Brain microvascular endothelial cell (primary cell): Measurements from ENCODE around the gene SBF2.
A peak's percentile ranks its signal among the peaks of the same experiment; 100 is the strongest.

Source experiments
- DNase-seq: peaks from one replicate; pipeline ENCODE4 v3.0.0-alpha.2; 2020
- H3K27ac ChIP-seq: fragments of 250-450 bp; sonication (Bioruptor Pico); 2 replicates; pipeline ENCODE4 v1.5.1; 2020; ENCODE audit warnings: mild to moderate bottlenecking, moderate library complexity
- H3K27me3 ChIP-seq: fragments of 250-450 bp; sonication (Bioruptor Pico); replicated peaks from 2 replicates; pipeline ENCODE4 v1.5.1; 2020; ENCODE audit warnings: mild to moderate bottlenecking
- H3K36me3 ChIP-seq: fragments of 250-450 bp; sonication (Bioruptor Pico); replicated peaks from 2 replicates; pipeline ENCODE4 v1.5.1; 2020; ENCODE audit warnings: mild to moderate bottlenecking
- H3K4me3 ChIP-seq: 2 replicates; pipeline ENCODE4 v1.5.1; 2011; ENCODE audit warnings: low read depth, mild to moderate bottlenecking, control low read depth, low read length, moderate library complexity
- in situ Hi-C: cut with HindIII; loops from 2 replicates; pipeline ENCODE4 v1.10.0; 2017; ENCODE audit warnings: low sequenced_read_pairs, low pct_ligation_motif_present
- TF ChIP-seq, protein P1 (sequence below): IDR thresholded peaks from 2 replicates; pipeline ENCODE4 v1.5.1; 2011; ENCODE audit warnings: low read depth, mild to moderate bottlenecking, moderate library complexity, low read length, control low read depth, inconsistent platforms; ENCODE audit errors: missing control alignments

The SBF2 gene

DNA sequence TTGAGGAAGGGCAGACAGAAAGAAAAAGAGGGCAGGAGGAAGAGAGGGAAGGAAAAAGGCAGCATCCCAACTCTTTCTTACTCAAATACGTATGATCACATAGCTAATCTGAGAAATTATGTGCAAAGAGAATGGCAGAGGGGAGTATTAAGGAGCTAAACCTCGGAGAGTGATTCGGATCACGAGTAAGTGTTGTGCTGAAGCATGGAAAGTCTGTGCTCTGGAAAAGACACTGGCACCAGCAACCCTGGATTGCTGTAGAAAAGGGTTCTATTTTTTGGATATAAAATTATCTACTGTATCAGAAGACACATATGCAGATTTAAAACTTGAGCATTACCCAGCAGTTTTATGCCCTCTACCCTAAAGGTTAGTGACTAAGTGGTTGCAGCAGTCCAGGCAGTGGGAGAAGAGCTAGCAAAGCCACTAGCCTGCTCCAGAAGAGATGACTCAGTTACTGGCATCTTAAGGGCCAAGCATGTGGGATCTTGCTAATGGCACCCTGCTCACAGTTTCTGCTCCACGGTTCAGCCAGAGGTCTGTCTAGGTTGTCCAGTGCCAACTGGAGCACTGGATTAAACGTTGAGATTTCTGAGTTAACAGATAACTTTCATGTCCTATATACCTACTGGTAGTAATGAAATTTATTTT is 478.4 kb downstream of the SBF2 start:
- H3K36me3 ChIP-seq, result peaks cover 2% of the 10 kb centered on the region
- in situ Hi-C loops, result no loop called here
- peak overlapping the region; percentile 29 for H3K27ac ChIP-seq

DNA sequence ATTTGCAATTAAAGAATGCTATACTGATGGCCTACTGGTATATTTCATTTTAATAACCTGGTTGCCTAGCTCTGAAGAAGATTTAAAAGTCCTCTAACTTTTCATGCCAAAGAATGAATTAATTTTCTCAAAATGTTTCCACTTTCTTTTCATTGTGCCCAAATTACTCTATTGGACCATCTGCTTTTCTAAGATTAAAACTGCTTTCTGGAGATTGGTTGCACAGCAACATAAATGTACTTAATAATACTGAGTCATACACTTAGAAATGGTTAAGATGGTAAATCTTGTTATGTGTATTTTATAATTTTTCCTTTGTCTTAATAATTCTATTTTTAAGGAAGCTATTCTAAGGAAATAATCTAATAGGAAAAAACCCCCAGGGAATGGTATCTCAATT is 479.9 kb downstream of the SBF2 start:
- no peak overlapping the region for H3K27ac ChIP-seq
- no peak overlapping the region for H3K4me3 ChIP-seq
- TF ChIP-seq, protein P1, sequence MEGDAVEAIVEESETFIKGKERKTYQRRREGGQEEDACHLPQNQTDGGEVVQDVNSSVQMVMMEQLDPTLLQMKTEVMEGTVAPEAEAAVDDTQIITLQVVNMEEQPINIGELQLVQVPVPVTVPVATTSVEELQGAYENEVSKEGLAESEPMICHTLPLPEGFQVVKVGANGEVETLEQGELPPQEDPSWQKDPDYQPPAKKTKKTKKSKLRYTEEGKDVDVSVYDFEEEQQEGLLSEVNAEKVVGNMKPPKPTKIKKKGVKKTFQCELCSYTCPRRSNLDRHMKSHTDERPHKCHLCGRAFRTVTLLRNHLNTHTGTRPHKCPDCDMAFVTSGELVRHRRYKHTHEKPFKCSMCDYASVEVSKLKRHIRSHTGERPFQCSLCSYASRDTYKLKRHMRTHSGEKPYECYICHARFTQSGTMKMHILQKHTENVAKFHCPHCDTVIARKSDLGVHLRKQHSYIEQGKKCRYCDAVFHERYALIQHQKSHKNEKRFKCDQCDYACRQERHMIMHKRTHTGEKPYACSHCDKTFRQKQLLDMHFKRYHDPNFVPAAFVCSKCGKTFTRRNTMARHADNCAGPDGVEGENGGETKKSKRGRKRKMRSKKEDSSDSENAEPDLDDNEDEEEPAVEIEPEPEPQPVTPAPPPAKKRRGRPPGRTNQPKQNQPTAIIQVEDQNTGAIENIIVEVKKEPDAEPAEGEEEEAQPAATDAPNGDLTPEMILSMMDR, result no peak
- H3K36me3 ChIP-seq, result peaks cover 2% of the 10 kb centered on the region
- H3K27me3 ChIP-seq, result no peaks in the 10 kb centered on the region
- no peak for DNase-seq
- in situ Hi-C loops, result no loop called here

More for the DNA sequence above, 478.4 kb downstream of the SBF2 start:
- Histone ChIP-seq H3K4me3 (no peak overlapping the region), H3K27me3 (no peaks in the 10 kb centered on the region)
- TF ChIP-seq, protein P1, result no peak
- DNase-seq, result peak; percentile 79

DNA sequence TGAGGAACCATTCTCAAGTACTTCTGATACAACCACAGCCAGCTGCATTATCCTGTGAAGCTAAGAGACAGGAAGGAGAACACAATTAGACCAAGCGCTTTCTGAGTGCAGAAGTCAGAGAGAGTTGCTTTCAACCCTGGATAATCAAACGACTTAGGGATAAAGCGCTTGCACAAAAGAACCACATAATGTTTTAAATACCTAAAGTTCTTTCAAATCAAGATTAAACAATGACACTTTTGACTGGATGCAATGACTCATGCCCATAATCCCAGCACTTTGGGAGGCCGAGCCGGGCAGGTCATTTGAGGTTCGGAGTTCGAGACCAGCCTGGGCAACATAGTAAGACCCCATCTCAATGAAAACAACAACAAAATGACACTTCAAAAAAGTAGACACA is 485.1 kb downstream of the SBF2 start:
- no peaks in the 10 kb centered on the region for H3K27me3 ChIP-seq
- peaks cover 9% of the 10 kb centered on the region for H3K36me3 ChIP-seq
- H3K27ac ChIP-seq, result peak overlapping the region; percentile 59
- TF ChIP-seq, protein P1, result no peak
- in situ Hi-C loops, result no loop called here
- DNase-seq, result peak; percentile 65
- H3K4me3 ChIP-seq, result no peak overlapping the region

DNA sequence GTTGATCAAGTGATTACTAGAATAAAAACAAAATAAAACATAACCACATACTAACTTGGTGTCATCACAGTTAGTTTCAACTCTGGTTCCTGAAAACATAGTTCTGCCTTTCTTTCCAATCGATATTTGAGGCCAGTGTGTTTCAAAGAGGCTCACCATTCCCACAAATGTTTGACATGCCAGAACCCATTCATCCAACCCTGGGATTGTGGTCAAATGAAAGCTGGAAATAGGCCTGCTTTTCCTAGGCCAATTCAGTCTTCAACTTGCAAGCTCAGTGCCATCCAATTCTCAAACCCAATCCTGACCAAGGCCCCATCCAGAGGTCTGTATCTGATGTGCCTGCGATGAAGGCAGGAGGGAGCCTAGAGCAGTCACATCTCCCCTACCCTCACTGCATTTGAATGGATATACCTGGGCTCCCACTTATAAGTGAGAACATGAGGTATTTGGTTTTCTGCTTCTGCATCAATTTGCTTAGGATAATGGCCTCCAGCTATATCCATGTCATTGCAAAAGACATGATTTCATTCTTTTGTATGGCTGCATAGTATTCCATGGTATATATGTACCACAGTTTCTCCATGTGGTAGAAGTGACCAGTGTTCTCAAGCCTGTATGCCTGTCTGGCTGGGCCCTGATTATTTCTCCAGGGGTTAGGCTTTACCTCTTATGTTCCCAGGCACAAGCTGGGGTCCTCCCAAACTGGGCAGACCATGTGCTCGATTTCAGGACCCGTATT is 486.9 kb downstream of the SBF2 start:
- Histone ChIP-seq H3K4me3 (no peak overlapping the region), H3K27ac (no peak overlapping the region), H3K36me3 (peaks cover 9% of the 10 kb centered on the region), H3K27me3 (no peaks in the 10 kb centered on the region)
- TF ChIP-seq, protein P1, result no peak
- no peak for DNase-seq
- in situ Hi-C loops, result no loop called here

DNA sequence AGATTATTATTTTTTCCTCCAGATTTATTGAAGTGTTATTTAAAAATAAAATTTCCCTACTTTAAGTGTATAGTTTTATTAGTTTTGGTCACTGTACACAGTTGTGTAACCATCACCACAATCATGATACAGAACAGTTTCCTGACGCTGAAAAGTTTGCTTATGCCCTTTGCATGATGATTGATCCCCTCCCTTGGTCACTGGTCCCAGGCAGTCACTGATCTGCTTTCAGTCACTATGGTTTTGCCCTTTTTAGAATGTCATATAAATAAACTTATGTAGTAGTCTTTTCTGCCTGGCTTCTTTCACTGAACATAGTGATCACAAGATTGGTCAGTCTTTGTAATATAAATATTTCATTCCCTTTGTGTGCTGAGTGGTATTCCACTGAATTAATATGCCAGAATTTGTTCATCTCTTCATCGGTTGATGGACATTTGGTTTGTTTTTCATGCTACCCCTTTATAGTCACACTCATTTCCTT is 489.6 kb downstream of the SBF2 start:
- peaks cover 7% of the 10 kb centered on the region for H3K36me3 ChIP-seq
- peak overlapping the region; percentile 32 for H3K27ac ChIP-seq
- in situ Hi-C loops, result no loop called here
- DNase-seq, result no peak
- TF ChIP-seq, protein P1, result no peak
- H3K27me3 ChIP-seq, result no peaks in the 10 kb centered on the region
- no peak overlapping the region for H3K4me3 ChIP-seq
